ENCODE measurements around the gene PRSS1.

- TF ChIP-seq CTCF (IDR thresholded peaks at IDR 0.05; ENCODE audit: insufficient read depth, low read length) = no peak
- no peak for TF ChIP-seq SPI1 (IDR thresholded peaks at IDR 0.05; ENCODE audit: borderline replicate concordance, low read depth)
These were observed 23.4 kb downstream of the PRSS1 start for GRCh38 chr7:142772673-142773072.

Measured in HL-60 (cell line).